SK-N-SH treated with all-trans-retinoic acid at 6 μM for 48 hours (cell line): ENCODE data around the gene CFAP299.

Experiments
- ARNTL ChIP-seq: fragments of 450-650 bp; formaldehyde crosslinking; IDR thresholded peaks from 2 replicates; pipeline ENCODE4 v1.5.0; 2020; ENCODE audit warnings: low read depth, mild to moderate bottlenecking, moderate library complexity, borderline replicate concordance
- ZFP3 ChIP-seq: fragments of 250-450 bp; sonication (Bioruptor Pico); IDR thresholded peaks from 2 replicates; pipeline ENCODE4 v1.5.0; 2020; ENCODE audit warnings: mild to moderate bottlenecking, moderate library complexity
- ZNF565 ChIP-seq: fragments of 450-650 bp; formaldehyde crosslinking; conservative IDR thresholded peaks from 2 replicates; pipeline ENCODE4 v1.5.0; 2020; ENCODE audit warnings: low read depth, mild to moderate bottlenecking, moderate library complexity
- ZNF70 ChIP-seq: fragments of 450-650 bp; formaldehyde crosslinking; IDR thresholded peaks from 2 replicates; pipeline ENCODE4 v1.5.0; 2020; ENCODE audit warnings: mild to moderate bottlenecking, moderate library complexity
- TF ChIP-seq, protein P1 (sequence below): fragments of 250-450 bp; sonication (Bioruptor Pico); IDR thresholded peaks from 2 replicates; pipeline ENCODE4 v1.8.0; 2020; ENCODE audit warnings: mild to moderate bottlenecking, moderate library complexity, borderline replicate concordance

DNA sequence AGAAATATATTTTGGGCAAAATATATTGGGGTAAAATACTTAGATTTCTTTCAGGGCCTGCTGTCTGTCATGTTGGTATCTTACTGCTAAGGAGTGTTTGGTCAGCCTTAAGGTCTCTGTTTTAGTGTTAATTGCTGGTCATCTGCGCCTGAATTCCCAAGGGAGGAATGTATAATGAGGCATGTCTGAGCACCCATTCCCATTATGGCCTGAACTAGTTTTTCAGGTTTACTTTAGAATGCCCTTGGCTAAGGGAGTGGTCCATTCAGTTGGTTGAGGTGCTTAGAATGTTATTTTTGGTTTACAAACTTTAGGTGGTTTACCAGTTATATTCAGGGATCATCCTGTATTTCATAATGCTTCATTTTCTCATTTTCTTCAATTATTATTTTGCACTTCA is 125.9 kb downstream of the CFAP299 start:
- TF ChIP-seq ZNF565 (CRISPR knock-in tag) (no peak), ZFP3 (CRISPR knock-in tag) (no peak), ARNTL (no peak), ZNF70 (CRISPR knock-in tag) (no peak)
- TF ChIP-seq, protein P1, sequence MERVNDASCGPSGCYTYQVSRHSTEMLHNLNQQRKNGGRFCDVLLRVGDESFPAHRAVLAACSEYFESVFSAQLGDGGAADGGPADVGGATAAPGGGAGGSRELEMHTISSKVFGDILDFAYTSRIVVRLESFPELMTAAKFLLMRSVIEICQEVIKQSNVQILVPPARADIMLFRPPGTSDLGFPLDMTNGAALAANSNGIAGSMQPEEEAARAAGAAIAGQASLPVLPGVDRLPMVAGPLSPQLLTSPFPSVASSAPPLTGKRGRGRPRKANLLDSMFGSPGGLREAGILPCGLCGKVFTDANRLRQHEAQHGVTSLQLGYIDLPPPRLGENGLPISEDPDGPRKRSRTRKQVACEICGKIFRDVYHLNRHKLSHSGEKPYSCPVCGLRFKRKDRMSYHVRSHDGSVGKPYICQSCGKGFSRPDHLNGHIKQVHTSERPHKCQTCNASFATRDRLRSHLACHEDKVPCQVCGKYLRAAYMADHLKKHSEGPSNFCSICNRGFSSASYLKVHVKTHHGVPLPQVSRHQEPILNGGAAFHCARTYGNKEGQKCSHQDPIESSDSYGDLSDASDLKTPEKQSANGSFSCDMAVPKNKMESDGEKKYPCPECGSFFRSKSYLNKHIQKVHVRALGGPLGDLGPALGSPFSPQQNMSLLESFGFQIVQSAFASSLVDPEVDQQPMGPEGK, result no peak
